Endothelial cell of umbilical vein (primary cell): ENCODE data around the gene PLK5.

Experiments used
- EZH2 ChIP-seq: IDR thresholded peaks from 2 replicates; pipeline ENCODE4 v1.6.1; 2012; ENCODE audit warnings: borderline replicate concordance, low read depth, mild to moderate bottlenecking, moderate library complexity, low read length, inconsistent platforms; ENCODE audit not compliant: severe bottlenecking
- TF ChIP-seq, protein P1 (sequence below), 2 donors: IDR thresholded peaks; 1 replicate in 1 of 2; 2 replicates in 1 of 2; pipeline ENCODE4 v1.5.1; 2011; ENCODE audit warnings: low read length in 2 of 2, mild to moderate bottlenecking in 2 of 2, moderate library complexity in 2 of 2, control low read depth in 1 of 2, inconsistent platforms in 1 of 2, low read depth in 1 of 2; ENCODE audit not compliant: insufficient read depth in 1 of 2; ENCODE audit errors: extremely low read depth in 1 of 2

DNA sequence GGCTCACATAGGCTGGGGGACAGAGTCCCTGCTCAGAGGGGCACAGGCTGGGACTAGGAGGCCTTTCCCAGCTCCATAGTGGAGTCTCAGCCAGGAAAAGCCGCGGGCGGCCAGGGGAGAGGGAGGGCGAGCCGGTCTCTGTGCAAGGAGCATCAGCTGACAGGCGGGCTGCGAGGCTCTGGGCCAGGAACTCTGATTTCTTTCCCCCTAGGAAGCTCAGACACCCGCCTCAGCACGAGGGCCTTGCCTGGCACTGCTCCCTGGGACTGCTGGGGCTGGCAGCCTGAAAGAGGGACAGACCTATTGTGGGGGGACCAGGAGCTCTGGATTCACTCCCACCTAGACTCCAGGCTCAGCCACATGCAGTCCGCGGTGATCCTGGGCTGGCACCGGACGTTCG is 2.2 kb upstream of the PLK5 start:
- TF ChIP-seq EZH2: no peak
- TF ChIP-seq, protein P1, sequence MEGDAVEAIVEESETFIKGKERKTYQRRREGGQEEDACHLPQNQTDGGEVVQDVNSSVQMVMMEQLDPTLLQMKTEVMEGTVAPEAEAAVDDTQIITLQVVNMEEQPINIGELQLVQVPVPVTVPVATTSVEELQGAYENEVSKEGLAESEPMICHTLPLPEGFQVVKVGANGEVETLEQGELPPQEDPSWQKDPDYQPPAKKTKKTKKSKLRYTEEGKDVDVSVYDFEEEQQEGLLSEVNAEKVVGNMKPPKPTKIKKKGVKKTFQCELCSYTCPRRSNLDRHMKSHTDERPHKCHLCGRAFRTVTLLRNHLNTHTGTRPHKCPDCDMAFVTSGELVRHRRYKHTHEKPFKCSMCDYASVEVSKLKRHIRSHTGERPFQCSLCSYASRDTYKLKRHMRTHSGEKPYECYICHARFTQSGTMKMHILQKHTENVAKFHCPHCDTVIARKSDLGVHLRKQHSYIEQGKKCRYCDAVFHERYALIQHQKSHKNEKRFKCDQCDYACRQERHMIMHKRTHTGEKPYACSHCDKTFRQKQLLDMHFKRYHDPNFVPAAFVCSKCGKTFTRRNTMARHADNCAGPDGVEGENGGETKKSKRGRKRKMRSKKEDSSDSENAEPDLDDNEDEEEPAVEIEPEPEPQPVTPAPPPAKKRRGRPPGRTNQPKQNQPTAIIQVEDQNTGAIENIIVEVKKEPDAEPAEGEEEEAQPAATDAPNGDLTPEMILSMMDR (IDR thresholded peaks at IDR 0.05; ENCODE audit: extremely low read depth in 1 of 2, insufficient read depth in 1 of 2, low read depth in 1 of 2, low read length in 2 of 2): no peak
